Stimulated activated CD4-positive, alpha-beta T cell treated with anti-CD3 and anti-CD28 coated beads, Interleukin-4, amount 100 ng/mL, for 48 hours (primary cell): ENCODE results near the gene LILRB4.
"Not testable (repeated sequence)": the region's sequence is repeated elsewhere in the genome, so short reads cannot be mapped to it uniquely, and the experiment has no call there.

Experiments
- DNase-seq, 2 donors: peaks; one replicate each; pipeline ENCODE4 v3.0.0-alpha.2; 2020; ENCODE audit warnings: low read depth in 2 of 2

LILRB4 gene

DNA sequence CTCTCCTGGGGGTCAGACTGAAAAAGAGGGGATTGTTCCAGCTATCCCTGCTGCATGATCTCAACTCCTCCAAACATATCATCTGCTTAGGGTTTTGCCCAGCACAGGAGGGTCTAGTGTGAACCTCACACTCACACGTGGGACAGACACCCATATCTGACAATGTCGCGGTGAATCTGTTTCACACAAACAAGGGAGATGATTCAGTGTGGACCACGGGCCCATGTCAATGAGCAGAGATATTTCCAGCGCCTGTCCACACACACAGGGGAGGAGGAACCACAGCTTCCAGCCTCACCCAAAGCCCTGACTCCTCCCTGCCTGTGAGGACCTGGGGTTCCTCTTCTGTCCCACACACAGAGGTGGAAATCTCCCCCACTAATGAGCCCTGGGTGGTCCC is 31.9 kb downstream of the LILRB4 start:
- no peak for DNase-seq

DNA sequence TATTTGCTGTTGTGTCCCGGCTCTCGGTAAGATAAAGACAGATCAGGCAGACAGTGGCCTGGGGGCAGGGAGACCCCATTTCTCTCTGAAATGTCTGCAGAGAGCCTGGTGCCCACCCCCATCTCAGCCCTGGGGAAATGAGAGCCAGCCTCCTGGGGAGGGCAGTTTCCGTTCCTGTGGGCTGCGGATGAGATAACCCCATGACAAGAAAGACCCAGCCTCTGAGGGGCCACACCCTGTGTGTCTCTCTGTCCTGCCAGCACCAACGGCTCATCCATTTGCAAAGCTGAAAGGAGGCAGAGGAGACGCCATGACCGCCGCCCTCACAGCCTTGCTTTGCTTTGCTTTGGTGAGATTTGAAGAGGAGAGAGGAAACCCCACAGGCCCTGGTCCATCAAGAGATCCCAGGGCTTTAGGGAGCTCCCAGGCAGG is 33.3 kb downstream of the LILRB4 start:
- DNase-seq: no peak

- no peak for DNase-seq
These were observed 34.0 kb downstream of the LILRB4 start for GRCh38 chr19:54696766-54697165.

DNA sequence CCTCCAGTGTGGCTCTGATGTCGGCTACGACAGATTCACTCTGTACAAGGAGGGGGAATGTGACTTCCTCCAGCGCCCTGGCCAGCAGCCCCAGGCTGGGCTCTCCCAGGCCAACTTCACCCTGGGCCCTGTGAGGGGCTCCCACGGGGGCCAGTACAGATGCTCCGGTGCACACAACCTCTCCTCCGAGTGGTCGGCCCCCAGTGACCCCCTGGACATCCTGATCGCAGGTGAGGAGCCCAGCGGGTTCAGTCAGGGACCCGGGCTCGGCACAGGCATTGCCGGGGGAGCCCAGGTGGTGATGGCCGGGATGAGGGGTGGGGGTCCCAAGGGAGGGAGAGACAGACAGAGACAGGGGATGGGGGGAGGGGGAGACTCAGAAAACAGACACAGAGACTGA is 34.9 kb downstream of the LILRB4 start:
- not testable (repeated sequence) for DNase-seq

GRCh38 chr19:54704928-54705327 is 42.1 kb downstream of the LILRB4 start:
- no peak for DNase-seq

- DNase-seq: no peak
These were observed 45.2 kb downstream of the LILRB4 start for GRCh38 chr19:54707962-54708361.

DNA sequence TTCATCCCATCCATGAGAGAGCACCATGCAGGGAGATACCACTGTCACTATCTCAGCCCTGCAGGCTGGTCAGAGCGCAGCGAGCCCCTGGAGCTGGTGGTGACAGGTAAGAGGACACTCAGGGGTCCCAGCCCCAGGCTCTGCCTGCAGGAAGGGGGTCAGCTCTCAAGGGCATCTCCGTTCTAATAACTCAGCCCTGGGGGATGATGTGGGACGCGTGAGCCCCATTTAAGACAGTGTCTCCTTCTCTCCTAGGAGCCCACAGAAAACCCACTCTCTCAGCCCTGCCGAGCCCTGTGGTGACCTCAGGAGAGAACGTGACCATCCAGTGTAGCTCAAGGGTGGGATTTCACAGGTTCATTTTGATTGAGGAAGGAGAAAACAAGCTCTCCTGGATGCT is 46.0 kb downstream of the LILRB4 start:
- no peak for DNase-seq

DNA sequence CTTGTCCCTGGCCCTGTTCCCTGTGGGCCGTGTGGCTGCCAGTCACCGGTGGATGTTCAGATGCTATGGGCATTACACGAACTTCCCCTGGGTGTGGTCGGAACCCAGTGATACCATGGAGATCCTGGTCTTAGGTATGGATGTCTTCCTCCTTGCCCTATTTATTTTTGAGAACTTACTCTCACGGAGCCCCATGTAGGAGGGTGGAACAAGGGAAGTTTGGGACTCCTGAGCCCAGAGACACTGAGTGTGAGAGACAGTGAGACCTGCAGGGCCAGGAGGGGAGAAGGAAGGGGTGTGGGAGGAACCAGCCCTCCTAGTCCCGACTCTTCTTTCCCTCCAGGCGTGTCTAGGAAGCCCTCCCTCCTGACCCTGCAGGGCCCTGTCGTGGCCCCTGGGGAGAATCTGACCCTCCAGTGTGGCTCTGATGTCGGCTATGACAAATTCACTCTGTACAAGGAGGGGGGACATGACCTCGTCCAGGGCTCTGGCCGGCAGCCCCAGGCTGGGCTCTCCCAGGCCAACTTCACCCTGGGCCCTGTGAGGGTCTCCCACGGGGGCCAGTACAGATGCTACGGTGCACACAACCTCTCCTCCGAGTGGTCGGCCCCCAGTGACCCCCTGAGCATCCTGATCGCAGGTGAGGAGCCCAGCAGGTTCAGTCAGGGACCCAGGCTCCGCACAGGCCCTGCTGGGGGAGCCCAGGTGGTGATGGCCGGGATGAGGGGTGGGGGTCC is 46.6 kb downstream of the LILRB4 start:
- DNase-seq: no peak

GRCh38 chr19:54709956-54710355 is 47.2 kb downstream of the LILRB4 start:
- not testable (repeated sequence) for DNase-seq
